ENCODE results near the gene ADA. TPM values are rescaled to one million over a fixed set of nuclear protein-coding genes. Genes with fewer than 3 reads are reported as not detected.

The ADA gene
- total RNA-seq, 2 donors from 2014 or later, result 12.8 to 15.9 TPM

DNA sequence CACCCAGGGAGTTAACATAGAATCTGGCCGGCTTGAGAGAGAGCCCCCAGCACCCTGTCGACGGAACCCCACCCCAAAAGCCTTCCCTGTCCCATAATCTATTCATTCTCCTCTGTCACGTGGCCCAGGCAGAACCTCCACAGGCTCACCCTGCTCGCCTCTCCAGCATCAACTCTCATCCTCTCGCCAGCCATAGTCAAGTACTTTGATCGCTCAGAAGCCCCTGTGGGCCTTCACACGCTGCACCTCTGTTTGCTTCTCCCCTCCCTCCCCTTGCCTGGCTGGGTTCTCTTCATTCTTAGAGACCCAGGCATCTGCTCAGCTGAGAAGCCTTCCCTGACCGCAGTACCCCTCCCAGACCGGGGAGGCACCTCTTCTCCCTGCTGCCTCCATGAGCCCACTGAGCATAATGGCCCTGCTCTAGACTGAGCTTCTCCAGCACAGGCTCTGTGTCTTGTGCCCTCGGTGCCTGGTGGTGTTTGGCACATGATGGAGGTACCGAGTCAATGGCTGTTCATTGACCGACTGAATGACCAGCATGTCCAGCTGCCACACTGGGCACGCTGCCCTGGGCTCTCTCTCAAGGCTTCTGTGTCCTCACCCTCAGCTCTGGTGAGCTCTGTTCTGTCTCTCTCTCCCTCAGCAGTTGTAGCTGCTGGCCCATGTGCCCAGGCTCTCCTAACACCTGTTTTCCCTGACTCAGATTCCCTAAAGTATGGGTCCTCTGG, 35.5 kb downstream of the ADA start:
- 93 to 95% methylated on average over 9 to 14 of the region's 14 CpGs for WGBS, 2 experiments (ENCODE audit: insufficient coverage in 1 of 2, insufficient read length in 1 of 2)
- H3K27ac Mint-ChIP-seq, result no peak overlapping the region
- H3K36me3 Mint-ChIP-seq (ENCODE audit: low read depth), result peaks cover 66% of the 10 kb centered on the region
- no peak overlapping the region for H3K4me3 ChIP-seq (ENCODE audit: low read length)
- peak overlapping the region; percentile 78 for H3K27ac ChIP-seq (ENCODE audit: low read depth, low read length)
- H3K36me3 ChIP-seq (ENCODE audit: control insufficient read depth, insufficient read depth, low read length), result peaks cover 52% of the 10 kb centered on the region
- TF ChIP-seq, protein P1, sequence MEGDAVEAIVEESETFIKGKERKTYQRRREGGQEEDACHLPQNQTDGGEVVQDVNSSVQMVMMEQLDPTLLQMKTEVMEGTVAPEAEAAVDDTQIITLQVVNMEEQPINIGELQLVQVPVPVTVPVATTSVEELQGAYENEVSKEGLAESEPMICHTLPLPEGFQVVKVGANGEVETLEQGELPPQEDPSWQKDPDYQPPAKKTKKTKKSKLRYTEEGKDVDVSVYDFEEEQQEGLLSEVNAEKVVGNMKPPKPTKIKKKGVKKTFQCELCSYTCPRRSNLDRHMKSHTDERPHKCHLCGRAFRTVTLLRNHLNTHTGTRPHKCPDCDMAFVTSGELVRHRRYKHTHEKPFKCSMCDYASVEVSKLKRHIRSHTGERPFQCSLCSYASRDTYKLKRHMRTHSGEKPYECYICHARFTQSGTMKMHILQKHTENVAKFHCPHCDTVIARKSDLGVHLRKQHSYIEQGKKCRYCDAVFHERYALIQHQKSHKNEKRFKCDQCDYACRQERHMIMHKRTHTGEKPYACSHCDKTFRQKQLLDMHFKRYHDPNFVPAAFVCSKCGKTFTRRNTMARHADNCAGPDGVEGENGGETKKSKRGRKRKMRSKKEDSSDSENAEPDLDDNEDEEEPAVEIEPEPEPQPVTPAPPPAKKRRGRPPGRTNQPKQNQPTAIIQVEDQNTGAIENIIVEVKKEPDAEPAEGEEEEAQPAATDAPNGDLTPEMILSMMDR (conservative IDR thresholded peaks at IDR 0.05), result no peak
- H3K4me1 ChIP-seq (ENCODE audit: control insufficient read depth, insufficient read depth, low read length), result no peaks in the 10 kb centered on the region
- DNase-seq, result no peak
- H3K9me3 ChIP-seq (ENCODE audit: control insufficient read depth, low read length), result no peaks in the 10 kb centered on the region
- H3K9ac ChIP-seq (ENCODE audit: extremely low read depth, low read length, poor library complexity, severe bottlenecking), result no peak overlapping the region
- no peaks in the 10 kb centered on the region for H3K27me3 ChIP-seq (ENCODE audit: control insufficient read depth, insufficient read depth, low read length, poor library complexity, severe bottlenecking)
- H3K27me3 Mint-ChIP-seq (ENCODE audit: insufficient read depth), result peaks cover 45% of the 10 kb centered on the region
- peaks cover 6% of the 10 kb centered on the region for H3K4me1 Mint-ChIP-seq
- H3K4me3 Mint-ChIP-seq, result no peak overlapping the region
- H3K9me3 Mint-ChIP-seq, result no peaks in the 10 kb centered on the region

GRCh38 chr20:44615169-44615791, 36.2 kb downstream of the ADA start:
- TF ChIP-seq, protein P1 (conservative IDR thresholded peaks at IDR 0.05), result no peak
- Histone ChIP-seq H3K9me3 (ENCODE audit: control insufficient read depth, low read length) (no peaks in the 10 kb centered on the region), H3K27ac (ENCODE audit: low read depth, low read length) (peak overlapping the region; percentile 78), H3K27me3 (ENCODE audit: control insufficient read depth, insufficient read depth, low read length, poor library complexity, severe bottlenecking) (no peaks in the 10 kb centered on the region), H3K4me3 (ENCODE audit: low read length) (no peak overlapping the region), H3K36me3 (ENCODE audit: control insufficient read depth, insufficient read depth, low read length) (peaks cover 52% of the 10 kb centered on the region), H3K9ac (ENCODE audit: extremely low read depth, low read length, poor library complexity, severe bottlenecking) (no peak overlapping the region), H3K4me1 (ENCODE audit: control insufficient read depth, insufficient read depth, low read length) (no peaks in the 10 kb centered on the region)
- Mint-ChIP-seq H3K27me3 (ENCODE audit: insufficient read depth) (peaks cover 37% of the 10 kb centered on the region), H3K36me3 (ENCODE audit: low read depth) (peaks cover 59% of the 10 kb centered on the region), H3K4me1 (peaks cover 6% of the 10 kb centered on the region), H3K9me3 (no peaks in the 10 kb centered on the region), H3K4me3 (no peak overlapping the region), H3K27ac (no peak overlapping the region)
- WGBS, 2 experiments (ENCODE audit: insufficient coverage in 1 of 2, insufficient read length in 1 of 2), result 75 to 84% methylated on average over 2 to 10 of the region's 10 CpGs
- DNase-seq, result peak; percentile 61

DNA sequence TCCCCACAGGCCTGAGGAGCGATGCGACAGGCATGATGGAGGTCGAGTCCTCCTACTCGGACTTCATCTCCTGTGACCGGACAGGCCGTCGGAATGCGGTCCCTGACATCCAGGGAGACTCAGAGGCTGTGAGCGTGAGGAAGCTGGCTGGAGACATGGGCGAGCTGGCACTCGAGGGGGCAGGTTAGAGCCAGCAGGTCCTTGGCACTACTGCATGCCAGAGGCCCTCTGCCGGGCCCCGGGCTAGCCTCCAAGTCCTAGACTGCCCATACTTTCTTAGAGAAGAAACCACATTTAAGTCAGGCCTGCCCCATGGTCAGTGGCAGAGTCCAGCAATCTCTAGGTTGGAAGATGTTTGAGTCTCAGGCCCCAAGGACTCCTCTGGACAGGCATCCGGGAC, 37.0 kb downstream of the ADA start:
- Mint-ChIP-seq H3K36me3 (ENCODE audit: low read depth) (peaks cover 52% of the 10 kb centered on the region), H3K9me3 (no peaks in the 10 kb centered on the region), H3K4me3 (no peak overlapping the region), H3K27ac (no peak overlapping the region), H3K27me3 (ENCODE audit: insufficient read depth) (peaks cover 31% of the 10 kb centered on the region), H3K4me1 (peaks cover 10% of the 10 kb centered on the region)
- no peak overlapping the region for H3K4me3 ChIP-seq (ENCODE audit: low read length)
- peak overlapping the region; percentile 78 for H3K27ac ChIP-seq (ENCODE audit: low read depth, low read length)
- WGBS, 2 experiments (ENCODE audit: insufficient coverage in 1 of 2, insufficient read length in 1 of 2), result 94 to 95% methylated on average over 11 to 14 of the region's 14 CpGs
- H3K27me3 ChIP-seq (ENCODE audit: control insufficient read depth, insufficient read depth, low read length, poor library complexity, severe bottlenecking), result no peaks in the 10 kb centered on the region
- DNase-seq, result no peak
- H3K4me1 ChIP-seq (ENCODE audit: control insufficient read depth, insufficient read depth, low read length), result peaks cover 3% of the 10 kb centered on the region
- H3K9me3 ChIP-seq (ENCODE audit: control insufficient read depth, low read length), result no peaks in the 10 kb centered on the region
- H3K9ac ChIP-seq (ENCODE audit: extremely low read depth, low read length, poor library complexity, severe bottlenecking), result no peak overlapping the region
- peaks cover 52% of the 10 kb centered on the region for H3K36me3 ChIP-seq (ENCODE audit: control insufficient read depth, insufficient read depth, low read length)
- TF ChIP-seq, protein P1 (conservative IDR thresholded peaks at IDR 0.05), result no peak
